ENCODE measurements around the gene TBC1D1.

The TBC1D1 gene

DNA sequence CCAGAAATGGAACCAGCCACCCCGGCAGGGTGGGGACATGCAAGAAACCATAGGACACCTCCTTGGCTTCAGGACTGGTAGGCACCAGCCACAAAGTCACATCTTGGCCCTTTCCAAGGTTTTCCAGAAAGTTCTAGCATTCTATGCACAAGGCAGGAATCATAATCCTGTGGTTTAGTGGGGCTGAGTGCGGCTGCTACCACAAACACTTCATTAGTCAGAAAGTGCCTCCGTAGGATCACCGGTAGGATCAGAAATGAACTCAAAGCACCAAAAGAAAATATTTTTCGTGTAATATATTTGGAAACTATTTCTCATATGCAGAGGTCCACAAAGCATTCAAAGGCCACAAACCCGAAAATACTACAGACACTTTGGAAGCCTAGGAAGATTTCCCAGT lies 261.0 kb downstream of the TBC1D1 start:
- Histone ChIP-seq H3K9me3 (ENCODE audit: control insufficient read depth, insufficient read depth, low read length) (no peaks in the 10 kb centered on the region), H3K4me1 (ENCODE audit: insufficient read depth, low read length) (no peaks in the 10 kb centered on the region), H3K36me3 (ENCODE audit: insufficient read depth, low read length) (no peaks in the 10 kb centered on the region), H3K9ac (ENCODE audit: low read depth, low read length) (no peak overlapping the region)

DNA sequence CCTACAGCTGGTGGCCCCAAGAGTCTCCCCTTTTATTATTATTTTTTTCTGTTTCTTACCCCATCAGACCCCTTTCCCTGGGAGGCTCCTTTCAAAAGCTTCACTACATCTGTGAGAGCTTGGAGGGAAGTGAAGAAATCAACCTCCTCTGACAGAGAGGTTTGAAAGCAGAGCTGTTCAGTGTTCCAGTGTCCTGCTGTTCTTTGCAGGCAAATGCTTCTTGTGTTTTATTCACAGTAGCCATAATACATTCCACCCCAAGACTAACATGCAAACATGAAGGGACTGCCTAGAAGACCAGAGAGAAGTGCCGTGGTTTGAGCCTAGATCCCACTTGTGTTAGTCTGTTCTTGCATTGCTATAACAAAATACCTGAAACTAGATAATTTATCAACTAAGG lies 261.4 kb downstream of the TBC1D1 start:
- Histone ChIP-seq H3K36me3 (ENCODE audit: insufficient read depth, low read length) (no peaks in the 10 kb centered on the region), H3K9me3 (ENCODE audit: control insufficient read depth, insufficient read depth, low read length) (no peaks in the 10 kb centered on the region), H3K4me1 (ENCODE audit: insufficient read depth, low read length) (no peaks in the 10 kb centered on the region), H3K9ac (ENCODE audit: low read depth, low read length) (no peak overlapping the region)

DNA sequence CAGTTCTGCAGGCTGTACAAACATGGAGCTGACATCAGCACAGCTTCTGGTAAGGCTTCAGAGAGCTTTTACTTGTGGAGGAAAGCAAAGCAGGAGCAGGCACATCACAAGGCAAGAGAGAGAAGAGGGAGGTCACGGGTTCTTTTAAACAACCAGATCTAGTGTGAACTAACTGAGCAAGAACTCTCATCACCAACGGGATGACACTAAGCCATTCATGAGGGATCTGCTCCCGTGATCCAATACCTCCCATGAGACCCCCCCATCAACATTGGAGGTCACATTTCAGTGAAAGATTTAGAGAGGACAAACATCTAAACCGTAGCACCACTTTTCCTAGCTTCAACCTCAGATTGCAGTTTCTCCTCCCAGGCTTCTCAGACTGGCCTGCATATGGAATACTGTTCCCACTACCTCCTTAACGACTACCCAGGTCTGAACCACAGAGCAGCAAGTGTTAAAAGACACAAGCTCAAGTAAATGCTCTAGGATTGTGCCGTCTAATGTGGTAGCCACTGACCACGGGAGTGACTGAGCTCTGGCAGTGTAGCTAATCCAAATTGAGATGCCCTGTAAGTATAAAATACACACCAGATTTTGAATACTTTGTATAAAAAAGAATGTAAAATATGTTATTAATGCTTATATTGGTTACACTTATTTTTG lies 262.0 kb downstream of the TBC1D1 start:
- H3K9me3 ChIP-seq (ENCODE audit: control insufficient read depth, insufficient read depth, low read length) = no peaks in the 10 kb centered on the region
- no peaks in the 10 kb centered on the region for H3K36me3 ChIP-seq (ENCODE audit: insufficient read depth, low read length)
- H3K4me1 ChIP-seq (ENCODE audit: insufficient read depth, low read length) = no peaks in the 10 kb centered on the region
- no peak overlapping the region for H3K9ac ChIP-seq (ENCODE audit: low read depth, low read length)

DNA sequence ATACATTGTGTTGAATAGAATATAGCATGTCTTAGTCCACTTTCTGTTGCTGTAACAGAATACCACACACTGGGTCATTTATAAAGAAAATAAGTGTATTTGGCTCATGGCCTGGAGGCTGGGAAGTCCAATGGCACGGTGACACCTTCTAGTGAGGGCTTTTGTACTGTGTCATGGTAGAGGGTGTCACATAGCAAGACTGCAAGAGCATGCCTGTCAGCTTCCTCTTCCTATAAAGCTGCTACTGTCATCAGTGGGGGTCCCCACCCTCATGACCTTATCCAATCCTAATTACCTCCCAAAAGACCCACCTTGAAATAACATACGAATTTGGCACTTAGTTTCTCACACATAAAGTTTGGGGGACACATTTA lies 262.5 kb downstream of the TBC1D1 start:
- Histone ChIP-seq H3K4me1 (ENCODE audit: insufficient read depth, low read length) (no peaks in the 10 kb centered on the region), H3K9ac (ENCODE audit: low read depth, low read length) (no peak overlapping the region), H3K36me3 (ENCODE audit: insufficient read depth, low read length) (no peaks in the 10 kb centered on the region), H3K9me3 (ENCODE audit: control insufficient read depth, insufficient read depth, low read length) (no peaks in the 10 kb centered on the region)

DNA sequence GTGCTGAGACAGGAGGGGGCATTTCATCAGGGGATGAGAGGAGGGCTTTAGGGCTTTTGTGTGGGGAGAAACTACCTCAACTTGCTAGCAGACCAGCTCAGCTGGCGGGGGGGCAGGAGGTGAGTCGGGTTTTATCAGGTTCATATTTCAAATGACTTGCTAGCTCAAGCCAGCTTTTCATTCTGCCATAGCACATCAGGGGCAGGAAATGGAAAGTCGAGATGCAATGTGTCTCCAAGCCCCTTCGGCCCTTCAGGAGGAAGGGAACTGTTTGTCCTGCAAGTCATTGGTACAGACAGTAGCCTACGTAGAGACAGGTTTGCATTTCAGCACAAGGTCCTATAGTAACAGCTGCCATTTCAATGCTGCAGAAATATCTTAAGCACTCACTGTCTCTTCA lies 263.4 kb downstream of the TBC1D1 start:
- no peaks in the 10 kb centered on the region for H3K4me1 ChIP-seq (ENCODE audit: insufficient read depth, low read length)
- no peaks in the 10 kb centered on the region for H3K36me3 ChIP-seq (ENCODE audit: insufficient read depth, low read length)
- H3K9ac ChIP-seq (ENCODE audit: low read depth, low read length) = no peak overlapping the region
- H3K9me3 ChIP-seq (ENCODE audit: control insufficient read depth, insufficient read depth, low read length) = no peaks in the 10 kb centered on the region

DNA sequence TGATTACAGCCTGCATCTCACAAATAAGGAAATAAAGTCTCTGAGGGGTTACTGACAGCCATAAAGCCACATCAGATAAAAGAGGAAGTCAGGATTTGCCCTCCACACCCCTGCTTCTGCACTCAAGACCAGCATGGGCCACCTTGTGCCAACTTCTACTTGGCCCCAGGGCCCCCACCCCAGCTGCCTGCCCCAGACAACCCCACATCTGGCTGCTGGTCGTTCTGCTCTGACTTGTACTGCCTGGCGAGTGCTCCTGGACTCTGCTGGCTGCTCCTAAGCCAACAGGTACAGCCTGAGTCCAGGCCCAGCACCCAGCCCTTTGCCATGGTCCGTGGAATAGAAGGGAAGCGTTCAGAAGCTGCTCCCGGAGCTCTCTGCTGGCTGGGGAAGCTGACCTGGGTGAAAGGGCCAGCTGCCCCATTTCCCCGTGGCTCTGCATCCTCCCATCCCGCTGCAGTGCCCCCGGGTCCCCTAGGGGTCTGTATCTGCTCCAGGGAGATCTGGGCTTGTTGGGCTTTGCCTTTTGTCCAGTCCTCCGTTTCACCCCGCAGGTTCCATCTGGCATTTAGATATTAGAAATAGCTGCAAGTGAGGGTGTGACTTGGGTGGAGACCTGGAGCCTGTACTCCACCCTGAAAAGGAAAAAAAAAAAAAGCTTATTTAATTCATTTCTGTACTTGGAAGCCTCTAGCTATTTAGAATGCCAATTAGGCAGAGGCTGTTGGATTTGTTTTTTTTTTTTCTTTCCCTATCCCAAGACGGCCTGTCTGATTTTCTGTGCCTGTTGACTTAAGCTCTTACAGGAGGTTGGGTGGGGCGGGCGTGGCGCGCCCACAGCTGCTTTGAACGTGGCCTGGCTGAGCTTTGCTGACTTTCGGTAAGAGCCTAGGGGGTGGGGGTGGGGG lies 264.1 kb downstream of the TBC1D1 start:
- Histone ChIP-seq H3K36me3 (ENCODE audit: insufficient read depth, low read length) (no peaks in the 10 kb centered on the region), H3K9ac (ENCODE audit: low read depth, low read length) (no peak overlapping the region), H3K9me3 (ENCODE audit: control insufficient read depth, insufficient read depth, low read length) (no peaks in the 10 kb centered on the region), H3K4me1 (ENCODE audit: insufficient read depth, low read length) (no peaks in the 10 kb centered on the region)

DNA sequence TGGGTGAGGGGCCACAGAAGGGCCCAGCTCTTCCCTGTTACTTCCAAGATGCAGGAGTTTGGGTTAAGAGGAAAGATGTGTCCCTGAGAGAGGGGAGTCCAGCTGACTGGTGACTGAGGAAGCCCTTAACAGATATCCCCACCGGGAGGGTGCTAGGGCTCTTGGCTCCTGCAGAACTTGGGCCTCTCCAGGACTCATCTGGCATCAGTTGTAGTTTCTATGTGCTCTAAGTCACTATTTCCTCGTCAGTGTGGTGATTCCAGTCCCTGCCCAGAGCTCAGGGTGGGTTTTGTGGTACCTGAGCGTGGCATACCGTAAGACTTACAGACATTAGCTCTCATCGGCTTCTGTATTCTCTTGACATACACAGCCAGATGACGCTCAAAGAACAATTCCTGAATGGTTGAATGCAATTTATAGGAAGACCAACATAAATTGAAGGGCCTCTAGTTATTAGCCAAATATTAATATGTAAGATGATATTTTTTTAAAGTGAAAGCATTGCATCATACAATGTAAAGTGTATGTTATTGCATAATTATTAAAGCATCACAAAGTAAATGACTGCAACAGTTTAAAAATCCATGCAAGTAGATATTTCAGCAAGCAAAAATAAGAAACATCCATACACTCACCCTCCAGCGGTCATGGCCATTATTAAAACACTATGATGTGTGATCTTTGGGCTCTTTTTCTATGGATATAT lies 264.9 kb downstream of the TBC1D1 start:
- Histone ChIP-seq H3K36me3 (ENCODE audit: insufficient read depth, low read length) (no peaks in the 10 kb centered on the region), H3K4me1 (ENCODE audit: insufficient read depth, low read length) (peaks cover 5% of the 10 kb centered on the region; the same call in 1 of the 2 replicates), H3K9me3 (ENCODE audit: control insufficient read depth, insufficient read depth, low read length) (no peaks in the 10 kb centered on the region), H3K9ac (ENCODE audit: low read depth, low read length) (no peak overlapping the region)

DNA sequence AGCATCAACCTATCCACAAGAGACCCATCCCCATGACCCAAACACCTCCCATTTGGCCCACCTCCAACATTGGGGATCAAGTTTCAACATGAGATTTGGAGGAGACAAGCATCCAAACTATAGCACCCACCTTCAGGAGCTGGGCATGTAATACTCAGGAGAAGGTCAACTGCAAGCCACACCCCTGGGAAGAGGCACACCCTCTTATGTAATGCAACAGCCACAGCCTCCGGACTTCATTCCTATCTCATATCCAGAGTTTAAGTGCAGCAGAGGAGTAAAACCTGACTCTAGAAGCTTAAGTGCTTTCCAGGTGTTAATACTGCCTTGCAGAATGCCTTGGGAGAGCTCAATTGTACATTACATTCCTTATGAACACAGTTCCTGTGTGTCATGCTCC lies 266.7 kb downstream of the TBC1D1 start:
- Histone ChIP-seq H3K9ac (ENCODE audit: low read depth, low read length) (no peak overlapping the region), H3K36me3 (ENCODE audit: insufficient read depth, low read length) (no peaks in the 10 kb centered on the region), H3K9me3 (ENCODE audit: control insufficient read depth, insufficient read depth, low read length) (no peaks in the 10 kb centered on the region), H3K4me1 (ENCODE audit: insufficient read depth, low read length) (peaks cover 6% of the 10 kb centered on the region; the same call in 1 of the 2 replicates)

DNA sequence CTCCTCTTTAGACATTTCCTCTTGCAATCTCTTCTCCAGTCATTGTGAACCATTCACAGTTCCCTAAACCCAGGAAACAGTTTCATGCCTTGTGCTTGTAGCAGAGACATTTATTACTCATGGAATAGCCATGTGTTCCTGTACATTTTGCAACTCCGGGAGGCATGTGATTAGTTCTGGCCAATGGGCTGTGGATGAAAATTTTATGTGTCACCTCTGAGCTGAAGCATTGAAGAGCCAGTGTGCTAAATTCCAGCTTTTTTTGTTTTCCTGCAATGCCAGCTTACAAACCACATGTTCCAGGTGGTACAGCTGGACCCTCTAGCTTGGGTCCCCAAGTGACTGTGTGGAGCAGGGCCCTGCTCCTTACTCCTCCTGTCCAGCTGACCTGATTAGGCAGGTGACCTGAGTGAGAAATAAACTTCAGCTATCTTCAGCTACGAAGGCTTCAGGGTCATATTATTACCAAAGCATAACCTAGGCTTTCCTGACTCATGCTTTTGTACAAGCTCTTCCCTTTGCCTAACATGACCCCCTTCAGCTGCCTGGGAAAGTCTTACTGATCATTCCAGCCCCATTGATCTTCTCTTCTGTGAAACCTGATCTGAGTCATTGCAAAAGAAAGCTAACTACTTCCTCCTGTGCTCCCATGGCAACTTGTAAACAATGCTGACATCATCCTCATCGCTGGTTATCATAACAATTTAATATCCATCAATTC lies 269.8 kb downstream of the TBC1D1 start:
- Histone ChIP-seq H3K4me1 (ENCODE audit: insufficient read depth, low read length) (peaks cover 6% of the 10 kb centered on the region; the same call in 1 of the 2 replicates), H3K9me3 (ENCODE audit: control insufficient read depth, insufficient read depth, low read length) (peaks cover 6% of the 10 kb centered on the region; the same call in 1 of the 2 replicates), H3K36me3 (ENCODE audit: insufficient read depth, low read length) (no peaks in the 10 kb centered on the region), H3K9ac (ENCODE audit: low read depth, low read length) (no peak overlapping the region)

DNA sequence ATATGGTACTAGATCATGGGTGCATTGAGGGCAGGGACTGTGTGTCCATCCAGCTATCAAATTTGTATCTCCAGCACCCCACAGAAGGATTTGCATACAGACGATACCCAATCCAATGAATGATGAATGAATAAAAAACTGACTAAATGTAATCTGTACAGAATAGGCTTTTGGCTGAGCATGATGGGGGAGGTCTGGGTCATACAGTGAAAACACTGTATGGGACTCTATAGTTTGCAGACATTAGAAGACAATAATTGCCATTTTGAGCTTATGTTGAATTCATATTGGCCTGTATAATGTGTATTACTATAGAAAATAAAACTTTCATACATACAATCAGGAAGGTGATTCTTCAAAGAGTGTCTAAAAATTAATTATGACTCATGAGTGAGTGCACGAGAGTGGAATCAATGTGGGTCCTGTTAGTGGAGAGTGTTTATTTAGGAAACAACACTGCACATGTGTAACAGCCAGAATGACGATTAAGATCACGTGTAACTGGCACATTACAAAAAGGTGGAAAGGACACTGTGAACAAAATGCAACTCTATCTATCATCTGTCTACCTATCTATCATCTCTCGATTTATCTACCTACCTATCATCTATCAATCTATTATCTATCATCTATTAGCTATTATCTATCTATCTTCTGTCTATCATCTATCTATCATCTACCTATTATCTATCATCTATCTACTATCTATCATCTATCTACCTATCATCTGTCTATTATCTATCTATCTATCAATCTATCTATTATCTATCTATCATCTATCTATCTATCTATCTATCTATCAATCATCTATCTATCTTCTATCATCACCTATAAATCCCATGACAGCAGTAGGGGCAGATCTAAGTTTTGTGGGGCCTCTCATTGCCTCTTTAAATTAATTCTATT lies 270.6 kb downstream of the TBC1D1 start:
- peaks cover 6% of the 10 kb centered on the region; the same call in 1 of the 2 replicates for H3K9me3 ChIP-seq (ENCODE audit: control insufficient read depth, insufficient read depth, low read length)
- H3K9ac ChIP-seq (ENCODE audit: low read depth, low read length) = no peak overlapping the region
- no peaks in the 10 kb centered on the region for H3K36me3 ChIP-seq (ENCODE audit: insufficient read depth, low read length)
- H3K4me1 ChIP-seq (ENCODE audit: insufficient read depth, low read length) = peaks cover 6% of the 10 kb centered on the region; the same call in 1 of the 2 replicates

DNA sequence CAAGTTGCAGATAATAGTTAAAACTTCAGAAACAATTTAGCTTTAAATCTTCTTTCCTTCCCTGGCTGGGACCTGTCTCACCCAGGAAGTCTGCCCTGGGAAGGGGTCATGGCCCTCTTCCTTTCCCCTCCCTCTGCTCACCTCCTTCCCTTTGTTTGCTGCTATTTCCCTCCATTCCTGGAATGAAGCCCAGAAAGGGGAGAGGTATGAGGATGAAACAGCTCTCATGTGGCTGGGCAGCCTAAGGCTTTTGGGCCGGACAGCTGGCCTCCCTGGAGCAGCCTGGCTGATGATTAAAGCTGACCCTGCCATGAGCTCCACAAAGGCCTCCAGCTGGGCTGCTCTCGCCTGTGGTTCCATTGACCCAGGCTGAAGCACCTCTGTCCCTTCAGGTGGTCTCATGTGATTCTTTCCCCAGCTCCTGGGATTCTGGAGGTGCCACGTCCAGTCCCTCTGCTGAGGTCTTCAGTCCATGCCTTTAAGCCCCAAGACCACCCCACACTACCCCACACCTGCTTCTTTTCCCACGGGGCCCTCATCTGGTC lies 271.4 kb downstream of the TBC1D1 start:
- no peak overlapping the region for H3K9ac ChIP-seq (ENCODE audit: low read depth, low read length)
- H3K4me1 ChIP-seq (ENCODE audit: insufficient read depth, low read length) = peaks cover 6% of the 10 kb centered on the region; the same call in 1 of the 2 replicates

DNA sequence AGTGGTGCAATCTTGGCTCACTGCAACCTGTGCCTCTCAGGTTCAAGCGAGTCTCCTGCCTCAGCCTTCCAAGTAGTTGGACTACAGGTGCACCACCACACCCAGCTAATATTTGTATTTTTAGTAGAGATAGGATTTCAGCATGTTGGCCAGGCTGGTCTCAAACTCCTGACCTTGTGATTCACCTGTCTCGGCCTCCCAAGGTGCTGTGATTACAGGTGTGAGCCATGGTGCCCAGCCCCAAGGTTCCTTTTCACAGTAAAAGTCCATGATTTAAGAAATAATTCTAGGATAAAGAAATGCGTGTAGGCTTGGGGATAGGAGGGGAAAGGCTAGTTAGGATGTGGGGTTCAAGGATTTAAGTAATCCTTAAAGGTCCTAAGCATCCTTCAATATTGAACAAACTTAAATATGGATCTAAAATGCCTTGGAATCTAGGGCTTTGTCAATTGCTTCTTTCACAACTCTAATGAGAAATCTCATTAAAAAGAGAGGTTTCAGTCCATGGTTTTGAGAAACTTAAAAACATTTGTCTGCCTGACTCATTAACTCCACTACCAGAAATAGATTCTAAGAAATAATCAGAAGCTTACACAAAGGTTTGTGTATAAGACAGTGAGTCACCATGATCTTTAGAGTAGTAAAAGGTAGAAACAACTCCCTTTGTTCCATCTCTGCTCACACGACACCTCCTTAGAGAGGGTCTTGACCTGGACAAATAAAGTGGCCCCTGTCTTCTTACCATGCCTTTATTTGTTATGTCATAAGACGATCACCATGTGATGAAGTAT lies 272.5 kb downstream of the TBC1D1 start:
- peaks cover 6% of the 10 kb centered on the region; the same call in 1 of the 2 replicates for H3K4me1 ChIP-seq (ENCODE audit: insufficient read depth, low read length)
- H3K36me3 ChIP-seq (ENCODE audit: insufficient read depth, low read length) = no peaks in the 10 kb centered on the region
- no peak overlapping the region for H3K9ac ChIP-seq (ENCODE audit: low read depth, low read length)
- peaks cover 6% of the 10 kb centered on the region; the same call in 1 of the 2 replicates for H3K9me3 ChIP-seq (ENCODE audit: control insufficient read depth, insufficient read depth, low read length)

More for the DNA sequence above, 271.4 kb downstream of the TBC1D1 start:
- peaks cover 6% of the 10 kb centered on the region; the same call in 1 of the 2 replicates for H3K9me3 ChIP-seq (ENCODE audit: control insufficient read depth, insufficient read depth, low read length)
- no peaks in the 10 kb centered on the region for H3K36me3 ChIP-seq (ENCODE audit: insufficient read depth, low read length)
